Right cardiac atrium (tissue), 5 donors: ENCODE data around the gene SMIM44. TPM values are rescaled to one million over a fixed set of nuclear protein-coding genes. Genes with fewer than 3 reads are reported as not detected.

Experiments
- ATAC-seq, 2 donors: fragments of 200-7000 bp; cut with Tn5 transposase; one replicate each; pipeline versions ENCODE4 v1.8.0 to v1.9.1; 2020; ENCODE audit warnings: moderate library complexity in 2 of 2, mild to moderate bottlenecking in 1 of 2
- DNase-seq, 3 donors: peaks; one replicate each; pipeline ENCODE4 v3.0.0-alpha.2; 2020
- H3K27ac ChIP-seq: one replicate; pipeline ENCODE4 v1.5.1; 2013; ENCODE audit warnings: mild to moderate bottlenecking, low read length, control low read depth, moderate library complexity
- H3K27me3 ChIP-seq: one replicate; pipeline ENCODE4 v1.6.1; 2013; ENCODE audit not compliant: control insufficient read depth, insufficient read depth
- H3K4me1 ChIP-seq: one replicate; pipeline ENCODE4 v1.6.1; 2013; ENCODE audit warnings: low read length; ENCODE audit not compliant: control insufficient read depth, insufficient read depth
- H3K4me3 ChIP-seq: one replicate; pipeline ENCODE4 v1.5.1; 2013; ENCODE audit warnings: low read length, control low read depth
- H3K9me3 ChIP-seq: one replicate; pipeline ENCODE4 v1.6.1; 2013; ENCODE audit warnings: low read length; ENCODE audit not compliant: control insufficient read depth
- WGBS: extraction: QIAGEN DNeasy Blood & Tissue Kit; methylation state at CpG from one replicate; pipeline ENCODE4 v1.1.7; 2013; 5-methylcytosine and 5-hydroxymethylcytosine counted together
- intact Hi-C, 4 donors: fragments of 100-400 bp; cut with DNase I; formaldehyde crosslinking; loops; one replicate each; pipeline versions ENCODE4 v1.11.0 to v1.14.0; 2022 to 2023
- polyA plus RNA-seq: library from polyadenylated mRNA; stranded (reverse); fragments of 200-250 nt; gene quantifications from one replicate; pipeline ENCODE4 v1.2.3, GENCODE V29; 2013
- total RNA-seq, 4 donors: library from RNA; stranded (reverse); fragmentation: NEBNext Ultra II Directional; extraction: Animal tissue kit (Norgen Biotek cat#: 25700); gene quantifications; one replicate each; pipeline ENCODE4 v1.2.1, GENCODE V29; 2021
- donor health status: healthy with polysubstance abuse.
- donor health status: DM: no; HTN: yes; CAD: no.
- donor health status: DM: no; HTN: no; CAD: no.
- donor health status: DM: no; HTN: yes; CAD: no; lungs with severe emphysema.
- donor health status: DM: yes; HTN: yes; CAD: no.

The SMIM44 gene
- total and polyA plus RNA-seq, 5 donors, result not detected

DNA sequence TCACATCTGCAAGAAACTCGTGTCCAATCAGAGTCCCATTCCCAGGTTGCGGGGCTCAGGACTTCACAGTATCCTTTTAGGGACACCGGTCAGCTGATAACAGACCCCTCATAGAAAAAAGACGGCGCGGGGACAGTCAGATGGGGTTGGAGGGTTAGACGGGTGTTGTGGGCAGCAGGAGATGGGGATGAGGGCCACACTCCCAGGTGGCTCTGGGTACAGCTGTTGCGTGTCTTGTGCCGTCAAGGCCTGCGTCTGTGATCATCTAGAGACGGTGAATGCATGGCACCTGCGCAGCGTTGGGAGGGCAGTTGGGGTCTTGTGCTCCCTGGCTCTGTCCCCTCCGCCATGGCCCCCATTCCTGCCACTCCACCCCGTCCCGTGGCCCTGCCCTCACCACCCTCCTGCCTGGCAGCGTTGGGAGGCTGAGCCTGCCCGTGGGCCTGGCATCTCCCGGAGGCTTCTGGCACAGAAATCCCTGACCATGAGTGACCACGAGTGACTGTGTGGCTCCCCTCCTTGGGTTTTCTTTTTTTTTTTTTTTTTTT, 41.7 kb upstream of the SMIM44 start:
- intact Hi-C loops, result no loop called here
- WGBS, result 92% methylated on average over 20 of the region's 20 CpGs
- H3K4me3 ChIP-seq, result no peak overlapping the region
- ATAC-seq (no peak), DNase-seq (no peak)
- no peaks in the 10 kb centered on the region for H3K27me3 ChIP-seq
- H3K4me1 ChIP-seq, result no peaks in the 10 kb centered on the region
- no peak overlapping the region for H3K27ac ChIP-seq
- H3K9me3 ChIP-seq, result no peaks in the 10 kb centered on the region

GRCh38 chr19:3524078-3524842, 41.0 kb upstream of the SMIM44 start:
- H3K4me1 ChIP-seq, result no peaks in the 10 kb centered on the region
- H3K9me3 ChIP-seq, result no peaks in the 10 kb centered on the region
- no peak for ATAC-seq
- no peaks in the 10 kb centered on the region for H3K27me3 ChIP-seq
- intact Hi-C loops, result no loop called here
- 93% methylated on average over 33 of the region's 33 CpGs for WGBS
- no peak overlapping the region for H3K4me3 ChIP-seq
- DNase-seq, result peak in 1 of 3 donors; percentile 25
- H3K27ac ChIP-seq, result no peak overlapping the region

DNA sequence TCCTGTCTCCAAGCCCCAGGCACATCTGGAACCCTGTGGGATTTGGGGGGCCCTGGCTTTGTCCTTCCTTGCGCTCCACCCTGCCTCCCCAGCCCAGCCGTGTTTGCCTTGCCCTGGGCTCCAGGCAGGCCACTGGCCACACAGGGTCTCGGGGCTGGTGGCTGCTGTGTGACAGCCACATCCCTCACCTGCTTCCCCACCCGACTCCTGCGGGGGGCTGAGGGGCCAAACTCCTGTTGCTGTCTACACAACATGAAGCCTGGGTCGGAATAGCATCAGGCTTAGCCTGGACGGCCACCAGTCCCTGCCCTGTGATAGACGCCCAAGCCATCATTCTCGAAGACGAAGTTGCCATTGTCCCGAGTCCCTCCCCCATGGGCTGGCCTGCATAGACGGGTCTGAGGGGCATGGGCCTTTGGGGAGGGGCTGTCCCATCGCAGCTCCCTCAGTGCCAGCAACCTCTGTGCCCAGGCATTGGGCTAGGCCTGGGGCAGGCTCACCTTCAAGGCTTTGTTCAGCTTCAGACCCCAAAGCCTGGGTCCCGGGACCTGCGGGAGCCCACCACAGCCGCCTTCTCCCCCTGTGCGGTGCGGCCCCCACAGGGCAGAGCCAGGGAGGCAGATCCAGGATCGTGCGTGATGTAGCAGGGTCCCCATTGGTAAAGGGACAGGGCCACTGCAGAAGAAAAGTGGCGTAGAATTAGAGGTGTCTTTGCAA, 40.3 kb upstream of the SMIM44 start:
- H3K9me3 ChIP-seq, result no peaks in the 10 kb centered on the region
- no peak overlapping the region for H3K4me3 ChIP-seq
- DNase-seq (no peak), ATAC-seq (no peak)
- WGBS, result 91% methylated on average over 21 of the region's 21 CpGs
- H3K4me1 ChIP-seq, result no peaks in the 10 kb centered on the region
- H3K27ac ChIP-seq, result no peak overlapping the region
- intact Hi-C loops, result no loop called here
- H3K27me3 ChIP-seq, result no peaks in the 10 kb centered on the region

DNA sequence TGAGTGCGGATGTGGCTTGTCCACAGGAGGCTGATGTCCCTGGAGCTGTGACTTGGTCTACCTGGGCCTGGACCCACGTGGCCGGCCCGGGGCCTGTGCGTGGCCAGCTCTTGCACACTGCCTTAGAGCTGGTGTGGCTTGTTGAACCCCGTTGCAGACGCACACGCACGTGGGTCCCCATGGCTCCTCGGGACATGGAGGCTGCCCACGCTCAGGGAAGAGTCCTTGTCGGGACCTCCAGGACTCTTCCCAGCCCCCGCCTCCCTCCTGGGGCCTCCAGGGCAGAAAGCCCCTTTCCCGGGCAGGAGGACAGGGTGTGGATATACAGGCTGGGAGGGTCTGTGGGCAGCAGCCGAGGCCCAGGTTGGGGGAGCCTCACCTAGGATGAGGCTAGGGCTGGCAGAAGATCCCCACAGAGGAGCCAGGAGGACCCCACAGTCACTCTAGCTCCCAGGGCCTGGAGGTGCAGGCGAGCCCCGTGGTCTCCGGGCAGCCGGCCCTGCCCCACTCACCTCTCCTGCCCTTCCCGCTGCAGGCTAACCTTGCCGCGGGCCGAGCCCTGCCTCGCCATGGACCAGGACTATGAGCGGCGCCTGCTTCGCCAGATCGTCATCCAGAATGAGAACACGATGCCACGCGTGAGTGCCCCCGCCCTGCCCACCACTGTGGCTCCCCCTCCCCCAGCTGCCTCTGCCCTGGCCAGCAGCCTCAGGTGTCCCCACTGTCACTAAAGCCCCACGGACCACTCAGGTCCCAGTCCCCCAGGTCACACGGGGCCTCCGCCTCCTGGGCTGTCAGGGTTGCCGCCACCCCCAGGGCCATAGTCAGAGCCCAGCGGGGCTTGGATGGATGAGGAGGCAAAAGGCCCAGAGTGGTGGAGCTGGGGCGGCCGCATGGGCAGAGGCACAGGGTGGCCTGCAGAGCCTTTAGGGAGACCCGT, 39.5 kb upstream of the SMIM44 start:
- Histone ChIP-seq H3K4me3 (no peak overlapping the region), H3K9me3 (no peaks in the 10 kb centered on the region), H3K27me3 (no peaks in the 10 kb centered on the region), H3K27ac (no peak overlapping the region), H3K4me1 (no peaks in the 10 kb centered on the region)
- ATAC-seq (no peak), DNase-seq (peak in 1 of 3 donors; percentile 65)
- intact Hi-C loops, result no loop called here
- WGBS, result 92% methylated on average over 40 of the region's 40 CpGs

DNA sequence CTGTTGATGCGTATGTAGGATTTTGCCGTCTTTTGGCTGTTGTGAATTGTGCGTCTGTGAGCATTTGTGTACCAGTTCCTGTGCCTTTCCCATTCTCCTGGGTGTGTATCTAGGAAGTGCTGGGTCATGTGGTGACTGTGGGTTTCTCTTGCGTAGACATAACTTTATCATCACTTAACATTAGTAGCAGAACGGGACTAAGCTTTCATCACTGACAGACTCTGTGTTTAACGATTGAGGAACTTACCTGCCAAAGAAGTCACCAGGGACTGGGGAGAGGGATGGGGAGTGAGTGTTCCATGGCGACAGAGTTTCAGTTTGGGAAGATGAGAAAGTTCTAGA, 37.8 kb upstream of the SMIM44 start:
- ATAC-seq (no peak), DNase-seq (no peak)
- no peaks in the 10 kb centered on the region for H3K4me1 ChIP-seq
- 82% methylated on average over 7 of the region's 7 CpGs for WGBS
- intact Hi-C loops, result no loop called here
- no peaks in the 10 kb centered on the region for H3K9me3 ChIP-seq
- H3K27ac ChIP-seq, result no peak overlapping the region
- no peak overlapping the region for H3K4me3 ChIP-seq
- H3K27me3 ChIP-seq, result no peaks in the 10 kb centered on the region

DNA sequence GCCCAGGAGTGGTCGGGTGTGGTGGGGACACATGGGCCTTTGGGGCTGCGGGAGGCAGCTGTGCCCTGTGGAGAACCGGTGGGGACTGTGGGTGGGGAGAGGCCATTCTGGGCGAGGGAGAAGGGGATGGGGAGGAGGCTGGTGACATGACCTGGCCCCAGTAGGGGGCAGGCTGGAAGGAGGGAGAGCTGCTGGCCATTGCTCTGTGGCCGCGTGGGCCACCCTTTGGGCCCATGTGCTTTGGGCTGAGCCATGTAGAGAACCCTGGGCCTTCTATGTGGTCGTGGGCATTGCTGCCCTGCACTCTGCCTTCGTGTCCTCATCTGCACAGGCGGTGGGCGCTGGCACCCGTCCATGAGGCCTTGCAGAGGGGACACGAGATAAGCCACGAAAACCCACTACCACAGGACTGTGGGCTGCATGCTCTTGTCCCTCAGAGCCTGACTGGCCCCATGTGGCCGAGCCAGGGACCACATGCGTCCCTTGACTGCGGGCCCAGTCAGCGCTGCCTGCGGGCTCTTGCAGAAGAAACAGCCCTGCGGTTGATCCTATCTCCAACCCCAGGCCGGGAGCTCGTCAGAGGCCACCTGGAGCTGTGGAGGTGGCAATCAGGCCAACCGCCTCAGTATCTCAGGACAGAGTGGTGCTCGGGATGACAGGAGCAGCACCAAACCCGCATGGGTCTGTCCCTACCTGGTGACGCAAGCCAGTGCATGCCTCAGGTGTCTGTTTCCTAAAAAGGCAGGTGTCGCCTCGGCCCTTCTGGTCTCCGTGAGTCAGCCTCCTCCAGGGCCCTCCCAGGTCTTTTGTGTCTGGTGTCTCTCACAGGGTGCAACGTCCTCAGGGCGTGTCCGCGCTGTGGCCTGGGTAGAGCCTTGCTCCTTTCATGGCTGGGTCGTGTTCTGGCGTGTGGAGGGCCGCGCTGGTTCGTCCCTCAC, 37.2 kb upstream of the SMIM44 start:
- no peak for ATAC-seq

DNA sequence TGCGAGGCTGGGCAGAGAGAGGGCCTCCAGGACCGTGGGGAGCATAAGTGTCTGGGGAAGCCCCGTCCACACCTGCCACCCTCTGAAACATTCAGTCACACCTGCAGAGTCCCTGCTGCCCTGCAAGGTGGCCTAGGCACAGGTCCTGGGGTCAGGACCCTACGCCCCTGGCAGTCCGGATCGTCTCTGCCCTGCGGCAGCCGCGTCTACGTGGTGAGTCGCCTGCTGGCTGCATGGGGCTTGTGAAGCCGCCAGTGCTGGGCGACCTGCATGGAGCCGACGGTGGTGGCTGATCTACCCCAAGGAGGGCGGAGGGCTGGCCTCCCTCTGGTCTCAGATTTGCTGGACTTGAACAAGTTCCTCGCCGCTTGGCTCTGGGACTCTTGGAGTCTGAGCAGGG, 35.9 kb upstream of the SMIM44 start:
- Histone ChIP-seq H3K4me3 (no peak overlapping the region), H3K9me3 (no peaks in the 10 kb centered on the region), H3K4me1 (no peaks in the 10 kb centered on the region), H3K27ac (no peak overlapping the region), H3K27me3 (no peaks in the 10 kb centered on the region)
- DNase-seq (no peak), ATAC-seq (no peak)
- intact Hi-C loops, result no loop called here
- 84% methylated on average over 18 of the region's 18 CpGs for WGBS

More for the DNA sequence above, 37.2 kb upstream of the SMIM44 start:
- 79% methylated on average over 37 of the region's 37 CpGs for WGBS
- Histone ChIP-seq H3K4me3 (no peak overlapping the region), H3K27ac (no peak overlapping the region), H3K4me1 (no peaks in the 10 kb centered on the region), H3K27me3 (no peaks in the 10 kb centered on the region), H3K9me3 (no peaks in the 10 kb centered on the region)
- intact Hi-C loops, result no loop called here
- peak in 1 of 3 donors; percentile 57 for DNase-seq

- Histone ChIP-seq H3K4me3 (no peak overlapping the region), H3K27me3 (no peaks in the 10 kb centered on the region), H3K4me1 (no peaks in the 10 kb centered on the region), H3K27ac (no peak overlapping the region), H3K9me3 (no peaks in the 10 kb centered on the region)
- DNase-seq, result no peak
- ATAC-seq, result no peak
- intact Hi-C loops, result no loop called here
- 78% methylated on average over 2 of the region's 2 CpGs for WGBS
These were observed 35.4 kb upstream of the SMIM44 start for GRCh38 chr19:3518659-3519058.

GRCh38 chr19:3518255-3518654, 35.0 kb upstream of the SMIM44 start:
- Histone ChIP-seq H3K9me3 (no peaks in the 10 kb centered on the region), H3K4me3 (no peak overlapping the region), H3K27me3 (no peaks in the 10 kb centered on the region), H3K27ac (no peak overlapping the region), H3K4me1 (peaks cover 4% of the 10 kb centered on the region)
- intact Hi-C loops, result no loop called here
- ATAC-seq, result no peak
- WGBS, result 84% methylated on average over 10 of the region's 10 CpGs
- DNase-seq, result no peak

DNA sequence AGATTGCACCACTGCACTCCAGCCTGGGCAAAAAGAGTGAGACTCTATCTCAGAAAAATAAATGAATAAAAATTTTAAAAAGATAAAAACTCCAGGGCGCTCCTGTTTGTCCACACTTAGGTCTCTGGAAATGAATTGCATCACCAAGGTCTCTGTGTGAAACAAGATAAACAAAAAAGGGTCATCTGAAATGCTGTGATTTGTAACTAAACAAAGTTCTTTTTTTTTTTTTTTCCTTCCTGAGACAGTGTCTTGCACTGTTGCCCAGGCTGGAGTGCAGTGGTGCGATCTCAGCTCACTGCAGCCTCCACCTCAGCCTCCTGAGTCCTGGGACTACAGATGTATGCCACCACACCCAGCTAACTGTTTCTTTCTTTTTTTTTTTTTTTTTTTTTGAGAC, 34.4 kb upstream of the SMIM44 start:
- Histone ChIP-seq H3K4me3 (no peak overlapping the region), H3K27ac (no peak overlapping the region), H3K9me3 (no peaks in the 10 kb centered on the region), H3K27me3 (no peaks in the 10 kb centered on the region), H3K4me1 (peaks cover 4% of the 10 kb centered on the region)
- ATAC-seq (no peak), DNase-seq (no peak)
- intact Hi-C loops, result no loop called here
- 89% methylated on average over 2 of the region's 2 CpGs for WGBS
